ENCODE measurements around the gene IGF1. TPM values are rescaled to one million over a fixed set of nuclear protein-coding genes. Genes with fewer than 3 reads are reported as not detected.
A peak's percentile ranks its signal among the peaks of the same experiment; 100 is the strongest.

The IGF1 gene
- not detected for polyA plus RNA-seq (2013, experiment 1 of 2)
- not detected for polyA plus RNA-seq (2013, experiment 2 of 2)

GRCh38 chr12:102480406-102480805, at the start of gene IGF1:
Gene IGF1, minus strand, starts transcription at chr12:102480563. Its CDS starts 182 bp downstream, at chr12:102480381.
- no peak within 1 kb of the TSS for H4K91ac ChIP-seq (ENCODE audit: low read length)
- H3K9ac ChIP-seq (ENCODE audit: low read length): peak within 1 kb of the TSS; percentile 59
- H3K4me1 ChIP-seq (ENCODE audit: control insufficient read depth, insufficient read depth, low read depth, low read length): peaks cover 2% of the 10 kb centered on the region
- no peak within 1 kb of the TSS for H3K23ac ChIP-seq (ENCODE audit: low read length in 2 of 2)
- H3K27me3 ChIP-seq (ENCODE audit: control insufficient read depth in 1 of 2, insufficient read depth in 1 of 2, low read length in 2 of 2): peaks cover 0 to 9% of the 10 kb centered on the region in 2 experiments
- no peaks in the 10 kb centered on the region for H3K36me3 ChIP-seq (ENCODE audit: control insufficient read depth in 1 of 2, insufficient read depth in 2 of 2, low read depth in 1 of 2, low read length in 2 of 2)
- 100% methylated on average over 1 of the region's 2 CpGs for WGBS
- H2BK12ac ChIP-seq (ENCODE audit: low read length in 2 of 2): no peak within 1 kb of the TSS
- no peaks in the 10 kb centered on the region for H3K9me3 ChIP-seq (ENCODE audit: control insufficient read depth, low read length)
- H3K18ac ChIP-seq (ENCODE audit: low read depth in 1 of 2, low read length in 2 of 2): no peak within 1 kb of the TSS
- no peak within 1 kb of the TSS for H3K4me2 ChIP-seq (ENCODE audit: low read length, poor library complexity, severe bottlenecking)
- H2BK120ac ChIP-seq (ENCODE audit: low read depth, low read length): no peak within 1 kb of the TSS
- peak within 1 kb of the TSS in 1 of 2 experiments; percentile 46 for H3K4me3 ChIP-seq (ENCODE audit: insufficient read depth in 1 of 2, low read depth in 1 of 2, low read length in 2 of 2)
- no peak within 1 kb of the TSS for H3K4ac ChIP-seq (ENCODE audit: low read depth in 1 of 2, low read length in 2 of 2)
- H4K8ac ChIP-seq (ENCODE audit: low read length): no peak within 1 kb of the TSS
- no peak within 1 kb of the TSS for H2AFZ ChIP-seq (ENCODE audit: low read depth, low read length)
- H2BK5ac ChIP-seq (ENCODE audit: low read depth, low read length, poor library complexity, severe bottlenecking): no peak within 1 kb of the TSS
- no peak within 1 kb of the TSS for H2AK5ac ChIP-seq (ENCODE audit: low read length, severe bottlenecking)
- no peak within 1 kb of the TSS for H2BK15ac ChIP-seq (ENCODE audit: low read depth, poor library complexity, severe bottlenecking)
- DNase-seq: peak; percentile 9
- no peaks in the 10 kb centered on the region for H3K79me1 ChIP-seq (replicated peaks; ENCODE audit: low read length, poor library complexity, severe bottlenecking)
- no peak within 1 kb of the TSS for H3K14ac ChIP-seq (ENCODE audit: low read length in 2 of 2)
- no peak within 1 kb of the TSS for H3K27ac ChIP-seq (ENCODE audit: low read length, poor library complexity, severe bottlenecking)

- H2AK5ac ChIP-seq (ENCODE audit: low read length, severe bottlenecking): no peak overlapping the region
- H4K91ac ChIP-seq (ENCODE audit: low read length): no peak overlapping the region
- DNase-seq: no peak
- H3K9me3 ChIP-seq (ENCODE audit: control insufficient read depth, low read length): no peaks in the 10 kb centered on the region
- H3K4ac ChIP-seq (ENCODE audit: low read depth in 1 of 2, low read length in 2 of 2): no peak overlapping the region
- H2BK12ac ChIP-seq (ENCODE audit: low read length in 2 of 2): no peak overlapping the region
- H3K4me1 ChIP-seq (ENCODE audit: control insufficient read depth, insufficient read depth, low read depth, low read length): no peaks in the 10 kb centered on the region
- peak overlapping the region; percentile 74 for H3K9ac ChIP-seq (ENCODE audit: low read length)
- H2BK5ac ChIP-seq (ENCODE audit: low read depth, low read length, poor library complexity, severe bottlenecking): no peak overlapping the region
- H3K27me3 ChIP-seq (ENCODE audit: control insufficient read depth in 1 of 2, insufficient read depth in 1 of 2, low read length in 2 of 2): no peaks in the 10 kb centered on the region
- H2BK120ac ChIP-seq (ENCODE audit: low read depth, low read length): no peak overlapping the region
- H3K79me1 ChIP-seq (replicated peaks; ENCODE audit: low read length, poor library complexity, severe bottlenecking): no peaks in the 10 kb centered on the region
- H2AFZ ChIP-seq (ENCODE audit: low read depth, low read length): no peak overlapping the region
- H3K14ac ChIP-seq (ENCODE audit: low read length in 2 of 2): no peak overlapping the region
- H2BK15ac ChIP-seq (ENCODE audit: low read depth, poor library complexity, severe bottlenecking): no peak overlapping the region
- no peak overlapping the region for H4K8ac ChIP-seq (ENCODE audit: low read length)
- H3K36me3 ChIP-seq (ENCODE audit: control insufficient read depth in 1 of 2, insufficient read depth in 2 of 2, low read depth in 1 of 2, low read length in 2 of 2): no peaks in the 10 kb centered on the region
- no peak overlapping the region for H3K27ac ChIP-seq (ENCODE audit: low read length, poor library complexity, severe bottlenecking)
- no peak overlapping the region for H3K4me2 ChIP-seq (ENCODE audit: low read length, poor library complexity, severe bottlenecking)
- no peak overlapping the region for H3K23ac ChIP-seq (ENCODE audit: low read length in 2 of 2)
- no peak overlapping the region for H3K18ac ChIP-seq (ENCODE audit: low read depth in 1 of 2, low read length in 2 of 2)
- H3K4me3 ChIP-seq (ENCODE audit: insufficient read depth in 1 of 2, low read depth in 1 of 2, low read length in 2 of 2): no peak overlapping the region
These were observed 47.7 kb upstream of the IGF1 start for GRCh38 chr12:102528111-102528510.

- no peaks in the 10 kb centered on the region for H3K4me1 ChIP-seq (ENCODE audit: control insufficient read depth, insufficient read depth, low read depth, low read length)
- H3K9ac ChIP-seq (ENCODE audit: low read length): peak overlapping the region; percentile 74
- no peak overlapping the region for H4K91ac ChIP-seq (ENCODE audit: low read length)
- no peak overlapping the region for H3K4ac ChIP-seq (ENCODE audit: low read depth in 1 of 2, low read length in 2 of 2)
- H3K36me3 ChIP-seq (ENCODE audit: control insufficient read depth in 1 of 2, insufficient read depth in 2 of 2, low read depth in 1 of 2, low read length in 2 of 2): no peaks in the 10 kb centered on the region
- no peak overlapping the region for H2AK5ac ChIP-seq (ENCODE audit: low read length, severe bottlenecking)
- H3K27ac ChIP-seq (ENCODE audit: low read length, poor library complexity, severe bottlenecking): no peak overlapping the region
- WGBS: 82% methylated on average over 7 of the region's 8 CpGs
- H3K79me1 ChIP-seq (replicated peaks; ENCODE audit: low read length, poor library complexity, severe bottlenecking): no peaks in the 10 kb centered on the region
- H3K18ac ChIP-seq (ENCODE audit: low read depth in 1 of 2, low read length in 2 of 2): no peak overlapping the region
- H2AFZ ChIP-seq (ENCODE audit: low read depth, low read length): no peak overlapping the region
- H2BK120ac ChIP-seq (ENCODE audit: low read depth, low read length): no peak overlapping the region
- H3K23ac ChIP-seq (ENCODE audit: low read length in 2 of 2): no peak overlapping the region
- DNase-seq: no peak
- H2BK5ac ChIP-seq (ENCODE audit: low read depth, low read length, poor library complexity, severe bottlenecking): no peak overlapping the region
- H2BK15ac ChIP-seq (ENCODE audit: low read depth, poor library complexity, severe bottlenecking): no peak overlapping the region
- H3K14ac ChIP-seq (ENCODE audit: low read length in 2 of 2): no peak overlapping the region
- H2BK12ac ChIP-seq (ENCODE audit: low read length in 2 of 2): no peak overlapping the region
- H3K27me3 ChIP-seq (ENCODE audit: control insufficient read depth in 1 of 2, insufficient read depth in 1 of 2, low read length in 2 of 2): no peaks in the 10 kb centered on the region
- H3K4me3 ChIP-seq (ENCODE audit: insufficient read depth in 1 of 2, low read depth in 1 of 2, low read length in 2 of 2): peak overlapping the region in 1 of 2 experiments; percentile 17
- H4K8ac ChIP-seq (ENCODE audit: low read length): no peak overlapping the region
- no peaks in the 10 kb centered on the region for H3K9me3 ChIP-seq (ENCODE audit: control insufficient read depth, low read length)
- no peak overlapping the region for H3K4me2 ChIP-seq (ENCODE audit: low read length, poor library complexity, severe bottlenecking)
These were observed 46.9 kb upstream of the IGF1 start for GRCh38 chr12:102527171-102527720.

GRCh38 chr12:102526656-102527055, 46.3 kb upstream of the IGF1 start:
- Histone ChIP-seq H2BK5ac (ENCODE audit: low read depth, low read length, poor library complexity, severe bottlenecking) (no peak overlapping the region), H2AFZ (ENCODE audit: low read depth, low read length) (no peak overlapping the region), H3K4me3 (ENCODE audit: insufficient read depth in 1 of 2, low read depth in 1 of 2, low read length in 2 of 2) (no peak overlapping the region), H4K91ac (ENCODE audit: low read length) (no peak overlapping the region), H2BK15ac (ENCODE audit: low read depth, poor library complexity, severe bottlenecking) (no peak overlapping the region), H3K36me3 (ENCODE audit: control insufficient read depth in 1 of 2, insufficient read depth in 2 of 2, low read depth in 1 of 2, low read length in 2 of 2) (no peaks in the 10 kb centered on the region), H2BK12ac (ENCODE audit: low read length in 2 of 2) (no peak overlapping the region), H3K79me1 (replicated peaks; ENCODE audit: low read length, poor library complexity, severe bottlenecking) (no peaks in the 10 kb centered on the region), H4K8ac (ENCODE audit: low read length) (no peak overlapping the region), H3K9ac (ENCODE audit: low read length) (peak overlapping the region; percentile 74), H3K4me2 (ENCODE audit: low read length, poor library complexity, severe bottlenecking) (no peak overlapping the region), H3K9me3 (ENCODE audit: control insufficient read depth, low read length) (no peaks in the 10 kb centered on the region), H3K27ac (ENCODE audit: low read length, poor library complexity, severe bottlenecking) (no peak overlapping the region), H3K4ac (ENCODE audit: low read depth in 1 of 2, low read length in 2 of 2) (no peak overlapping the region), H2AK5ac (ENCODE audit: low read length, severe bottlenecking) (no peak overlapping the region), H3K14ac (ENCODE audit: low read length in 2 of 2) (no peak overlapping the region), H2BK120ac (ENCODE audit: low read depth, low read length) (no peak overlapping the region), H3K4me1 (ENCODE audit: control insufficient read depth, insufficient read depth, low read depth, low read length) (no peaks in the 10 kb centered on the region), H3K18ac (ENCODE audit: low read depth in 1 of 2, low read length in 2 of 2) (no peak overlapping the region), H3K27me3 (ENCODE audit: control insufficient read depth in 1 of 2, insufficient read depth in 1 of 2, low read length in 2 of 2) (no peaks in the 10 kb centered on the region), H3K23ac (ENCODE audit: low read length in 2 of 2) (no peak overlapping the region)
- no peak for DNase-seq
- 88% methylated on average over 1 of the region's 1 CpG for WGBS

Data from mesenchymal stem cell (in vitro differentiated cells and primary cell).